ENCODE data around the gene CNIH1. TPM values are rescaled to one million over a fixed set of nuclear protein-coding genes. Genes with fewer than 3 reads are reported as not detected.

Gene CNIH1
- total RNA-seq, 1 donor from 2014 or later, result 43.5 TPM

DNA sequence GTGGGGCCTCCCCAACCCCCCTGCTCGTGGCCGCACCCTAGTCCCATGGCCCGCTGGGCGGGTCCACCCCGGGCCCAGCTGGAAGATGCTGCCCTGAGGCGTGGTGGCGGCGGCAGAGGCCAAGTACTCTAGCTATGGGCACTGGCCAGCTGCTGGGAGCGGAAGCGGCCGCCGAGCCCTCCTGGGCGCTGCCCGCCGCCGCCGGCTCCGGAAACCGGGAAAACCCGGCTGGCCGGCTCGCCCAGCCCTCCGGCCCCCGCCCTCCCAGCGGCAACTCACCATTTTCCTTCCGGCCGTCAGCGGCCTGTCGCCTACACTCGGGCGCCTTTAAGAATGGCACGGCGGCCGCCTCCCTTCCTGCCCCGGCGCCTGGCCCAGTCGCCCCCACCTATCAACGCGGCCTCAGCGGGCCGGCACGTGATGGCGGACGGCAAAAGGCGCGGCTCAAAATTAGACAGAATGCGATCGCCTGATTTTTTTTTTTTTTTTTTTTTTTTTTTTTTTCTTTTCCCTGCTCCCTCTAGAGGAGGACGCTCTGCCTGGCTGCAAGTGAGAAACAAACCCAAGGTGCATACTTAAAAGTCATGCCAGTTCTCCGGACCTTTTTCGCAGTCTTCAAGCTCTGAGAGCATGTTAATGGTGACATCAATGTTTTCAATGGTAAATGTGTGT, 47.6 kb upstream of the CNIH1 start, which contains the start of gene GMFB:
GMFB (minus strand) TSS at position 335 of the 672 bp plus-strand sequence; CDS start at position 282, 53 bp downstream.
- Mint-ChIP-seq H3K27ac (peak within 1 kb of the TSS; percentile 94), H3K4me3 (peak within 1 kb of the TSS; percentile 94), H3K4me1 (peaks cover 66% of the 10 kb centered on the region), H3K27me3 (no peaks in the 10 kb centered on the region), H3K36me3 (ENCODE audit: low read depth) (peaks cover 12% of the 10 kb centered on the region), H3K9me3 (no peaks in the 10 kb centered on the region)
- peak; percentile 96 for ATAC-seq (ENCODE audit: low read depth)
- ChIA-PET CTCF (interaction anchor here (1.1 to 1.8 kb wide), 2 partner anchors 21 to 285 kb away, joined by 3 to 7 read pairs; partner anchors contain the start of gene CGRRF1), POLR2A (interaction anchor here (0.5 to 3.6 kb wide), 13 partner anchors 17 to 1324 kb away, joined by 3 to 37 read pairs (median 5); partner anchors contain the start of genes CGRRF1, CNIH1, SOCS4 and WDHD1)
- intact Hi-C loops (cut with micrococcal nuclease), result loop anchor here (1.0 to 10.0 kb wide), 7 partner anchors 21 to 1934 kb away; partner anchors contain the start of genes CDKN3, CGRRF1, CNIH1 and GPR137C
- DNase-seq, result peak; percentile 80
- TF ChIP-seq, protein P1, sequence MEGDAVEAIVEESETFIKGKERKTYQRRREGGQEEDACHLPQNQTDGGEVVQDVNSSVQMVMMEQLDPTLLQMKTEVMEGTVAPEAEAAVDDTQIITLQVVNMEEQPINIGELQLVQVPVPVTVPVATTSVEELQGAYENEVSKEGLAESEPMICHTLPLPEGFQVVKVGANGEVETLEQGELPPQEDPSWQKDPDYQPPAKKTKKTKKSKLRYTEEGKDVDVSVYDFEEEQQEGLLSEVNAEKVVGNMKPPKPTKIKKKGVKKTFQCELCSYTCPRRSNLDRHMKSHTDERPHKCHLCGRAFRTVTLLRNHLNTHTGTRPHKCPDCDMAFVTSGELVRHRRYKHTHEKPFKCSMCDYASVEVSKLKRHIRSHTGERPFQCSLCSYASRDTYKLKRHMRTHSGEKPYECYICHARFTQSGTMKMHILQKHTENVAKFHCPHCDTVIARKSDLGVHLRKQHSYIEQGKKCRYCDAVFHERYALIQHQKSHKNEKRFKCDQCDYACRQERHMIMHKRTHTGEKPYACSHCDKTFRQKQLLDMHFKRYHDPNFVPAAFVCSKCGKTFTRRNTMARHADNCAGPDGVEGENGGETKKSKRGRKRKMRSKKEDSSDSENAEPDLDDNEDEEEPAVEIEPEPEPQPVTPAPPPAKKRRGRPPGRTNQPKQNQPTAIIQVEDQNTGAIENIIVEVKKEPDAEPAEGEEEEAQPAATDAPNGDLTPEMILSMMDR (IDR thresholded peaks at IDR 0.05), result no peak

DNA sequence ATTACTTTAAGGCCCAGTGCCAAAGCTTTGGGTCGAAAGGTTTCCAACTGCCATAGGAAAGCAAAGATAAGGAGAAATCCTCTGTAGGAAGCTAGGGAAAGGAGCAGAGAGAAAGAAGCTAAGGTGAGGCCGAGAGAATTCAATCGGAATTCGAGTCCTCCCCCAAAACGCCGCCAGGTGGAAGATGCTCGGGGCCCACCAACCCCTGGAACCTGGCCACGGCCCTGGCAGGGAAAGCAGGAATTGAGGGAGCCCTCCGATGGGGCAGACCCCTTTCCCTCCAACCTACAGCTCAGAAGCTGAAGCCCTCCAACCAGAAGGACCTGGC, 47.1 kb upstream of the CNIH1 start:
- intact Hi-C loops (cut with micrococcal nuclease), result loop anchor here (1.0 to 10.0 kb wide), 5 partner anchors 47 to 1933 kb away; partner anchors contain the start of genes CDKN3, CNIH1, GPR137C and MAPK1IP1L
- Mint-ChIP-seq H3K9me3 (no peaks in the 10 kb centered on the region), H3K27ac (peak overlapping the region; percentile 91), H3K4me1 (peaks cover 71% of the 10 kb centered on the region), H3K27me3 (no peaks in the 10 kb centered on the region), H3K4me3 (peak overlapping the region; percentile 94), H3K36me3 (ENCODE audit: low read depth) (peaks cover 14% of the 10 kb centered on the region)
- ChIA-PET CTCF (interaction anchor here (1.1 to 1.8 kb wide), 2 partner anchors 21 to 286 kb away, joined by 3 to 7 read pairs; partner anchors contain the start of gene CGRRF1), POLR2A (interaction anchor here (0.5 to 3.6 kb wide), 8 partner anchors 16 to 1324 kb away, joined by 3 to 37 read pairs (median 4); partner anchors contain the start of genes CGRRF1, CNIH1, SOCS4 and WDHD1)
- DNase-seq, result no peak
- TF ChIP-seq, protein P1 (IDR thresholded peaks at IDR 0.05), result no peak
- no peak for ATAC-seq (ENCODE audit: low read depth)

DNA sequence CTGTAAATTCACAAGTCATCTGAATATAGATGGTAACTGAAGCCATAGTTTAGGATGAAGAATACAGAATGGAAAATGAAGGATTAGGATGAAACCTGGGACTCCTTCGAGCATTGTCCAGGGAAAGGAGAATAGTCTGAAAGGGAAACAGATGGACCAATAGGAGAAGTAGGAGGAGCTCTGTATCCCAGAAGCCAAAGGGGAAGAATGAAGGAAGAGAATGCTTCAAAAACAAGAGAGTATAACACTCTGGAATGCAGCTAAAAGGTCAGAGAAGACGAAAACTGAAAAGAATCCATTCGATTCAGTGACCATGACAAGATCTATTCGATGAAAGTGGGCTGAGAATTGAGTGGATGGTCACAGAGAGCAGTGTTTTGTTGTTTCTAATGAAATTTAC, 46.6 kb upstream of the CNIH1 start:
- intact Hi-C loops (cut with micrococcal nuclease), result loop anchor here (1.0 to 10.0 kb wide), 5 partner anchors 46 to 1933 kb away; partner anchors contain the start of genes CDKN3, CNIH1, GPR137C and MAPK1IP1L
- Mint-ChIP-seq H3K27me3 (no peaks in the 10 kb centered on the region), H3K27ac (peak overlapping the region; percentile 91), H3K4me1 (peaks cover 76% of the 10 kb centered on the region), H3K36me3 (ENCODE audit: low read depth) (peaks cover 19% of the 10 kb centered on the region), H3K4me3 (peak overlapping the region; percentile 94), H3K9me3 (no peaks in the 10 kb centered on the region)
- DNase-seq, result no peak
- TF ChIP-seq, protein P1 (IDR thresholded peaks at IDR 0.05), result no peak
- POLR2A ChIA-PET, result interaction anchor here (0.9 to 3.6 kb wide), 5 partner anchors 16 to 78 kb away, joined by 3 to 37 read pairs (median 7); partner anchors contain the start of genes CGRRF1 and CNIH1
- CTCF ChIA-PET, result interaction anchor here (1.8 kb wide), 1 partner anchor 22 kb away, joined by 7 read pairs; the partner anchor contains the start of gene CGRRF1
- ATAC-seq (ENCODE audit: low read depth), result no peak

DNA sequence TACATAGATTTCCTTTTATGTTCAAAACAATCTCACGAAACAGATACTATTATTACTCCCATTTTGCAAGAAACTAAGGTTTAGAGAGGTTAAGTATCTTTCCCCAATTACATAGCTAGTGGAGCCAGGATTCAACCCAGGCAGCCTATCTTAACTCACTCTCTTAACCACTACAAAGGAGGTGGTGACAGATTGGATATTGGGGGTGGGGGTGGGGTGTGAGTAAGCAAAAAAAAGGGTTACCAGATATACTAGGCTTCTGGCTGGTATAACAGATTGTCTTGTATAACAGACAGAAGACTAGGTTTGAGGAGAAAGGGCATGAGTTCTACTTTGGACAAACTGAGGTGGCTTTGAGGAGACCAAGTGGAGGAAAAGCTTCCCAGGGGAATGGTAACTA, 45.5 kb upstream of the CNIH1 start:
- POLR2A ChIA-PET, result interaction anchor here (0.7 kb wide), 1 partner anchor 51 kb away, joined by 3 read pairs; no protein-coding TSS in a partner anchor
- intact Hi-C loops (cut with micrococcal nuclease), result loop anchor here (5.0 to 10.0 kb wide), 3 partner anchors 566 to 1932 kb away; partner anchors contain the start of genes GPR137C, MAPK1IP1L and TXNDC16
- no peak for DNase-seq

More for the DNA sequence above, 45.5 kb upstream of the CNIH1 start:
- TF ChIP-seq, protein P1 (IDR thresholded peaks at IDR 0.05), result no peak
- CTCF ChIA-PET, result no interaction called here
- H3K27me3 Mint-ChIP-seq, result no peaks in the 10 kb centered on the region
- H3K27ac Mint-ChIP-seq, result peak overlapping the region; percentile 79
- H3K4me3 Mint-ChIP-seq, result peak overlapping the region; percentile 94
- no peak for ATAC-seq (ENCODE audit: low read depth)
- H3K9me3 Mint-ChIP-seq, result no peaks in the 10 kb centered on the region
- peaks cover 86% of the 10 kb centered on the region for H3K4me1 Mint-ChIP-seq
- H3K36me3 Mint-ChIP-seq (ENCODE audit: low read depth), result peaks cover 26% of the 10 kb centered on the region
